Breast epithelium (tissue), 4 donors: Measurements from ENCODE around the gene CAGE1. TPM values are rescaled to one million over a fixed set of nuclear protein-coding genes. Genes with fewer than 3 reads are reported as not detected.
"Not testable (repeated sequence)": the region's sequence is repeated elsewhere in the genome, so short reads cannot be mapped to it uniquely, and the experiment has no call there.

Source experiments
- DNase-seq, 2 donors: peaks; one replicate each; pipeline ENCODE4 v3.0.0-alpha.2; 2019; ENCODE audit warnings: low spot score in 2 of 2
- H3K27ac ChIP-seq, 2 donors: fragments of 200-600 bp; sonication (generic) in 1 of 2; one replicate each; pipeline ENCODE4 v1.5.1; 2016 to 2019; ENCODE audit warnings: mild to moderate bottlenecking in 1 of 2
- H3K27me3 ChIP-seq, 2 donors: fragments of 200-600 bp; sonication (generic) in 1 of 2; one replicate each; pipeline versions ENCODE4 v1.5.1 to v1.6.0; 2017 to 2019; ENCODE audit warnings: control low read depth in 1 of 2, mild to moderate bottlenecking in 1 of 2
- H3K36me3 ChIP-seq: fragments of 200-600 bp; one replicate; pipeline ENCODE4 v1.5.1; 2019
- H3K4me1 ChIP-seq, 2 donors: fragments of 200-600 bp; sonication (generic); one replicate each; pipeline ENCODE4 v1.5.1; 2016 to 2019; ENCODE audit warnings: control low read depth in 1 of 2
- H3K4me3 ChIP-seq, 3 donors: fragments of 200-600 bp; sonication (generic); 1 replicate in 2 of 3; 2 replicates in 1 of 3; pipeline ENCODE4 v1.5.1; 2016 to 2019; ENCODE audit warnings: mild to moderate bottlenecking in 3 of 3, moderate library complexity in 2 of 3
- H3K9me3 ChIP-seq, 2 donors: fragments of 200-600 bp; sonication (generic) in 1 of 2; one replicate each; pipeline ENCODE4 v1.5.1; 2016 to 2019; ENCODE audit warnings: control low read depth in 1 of 2
- CTCF ChIP-seq, 3 donors: fragments of 450-650 bp; IDR thresholded peaks; one replicate each; pipeline ENCODE4 v1.5.1; 2016 to 2017; ENCODE audit warnings: antibody characterized with exemption in 3 of 3, mild to moderate bottlenecking in 3 of 3, moderate library complexity in 3 of 3
- POLR2A ChIP-seq: fragments of 450-650 bp; IDR thresholded peaks from one replicate; pipeline ENCODE4 v1.6.1; 2016; ENCODE audit warnings: antibody characterized with exemption, mild to moderate bottlenecking, moderate library complexity
- POLR2AphosphoS5 ChIP-seq, 3 donors: sonication (generic); formaldehyde crosslinking; IDR thresholded peaks; one replicate each; pipeline ENCODE4 v1.6.1; 2017; ENCODE audit warnings: antibody characterized with exemption in 3 of 3
- intact Hi-C: fragments of 100-400 bp; cut with DNase I; formaldehyde crosslinking; loops from one replicate; pipeline ENCODE4 v1.15.1; 2023; ENCODE audit warnings: low total_unique reads
- total RNA-seq, 3 donors: library from RNA; depleted of rRNA; stranded (reverse); fragments of >200 nt; gene quantifications; one replicate each; pipeline ENCODE4 v1.1.0, GENCODE V29; 2016

The CAGE1 gene
- total RNA-seq, 3 donors from 2014 or later = not detected

- intact Hi-C loops = no loop called here
- DNase-seq = no peak
- H3K27me3 ChIP-seq = no peaks in the 10 kb centered on the region
- H3K9me3 ChIP-seq = no peaks in the 10 kb centered on the region
- H3K36me3 ChIP-seq = no peaks in the 10 kb centered on the region
- no peak overlapping the region for H3K27ac ChIP-seq
- no peaks in the 10 kb centered on the region for H3K4me1 ChIP-seq
- TF ChIP-seq CTCF (IDR thresholded peaks at IDR 0.05) = no peak
- H3K4me3 ChIP-seq = no peak overlapping the region
These were observed 45.7 kb downstream of the CAGE1 start for GRCh38 chr6:7343546-7344475.

GRCh38 chr6:7341989-7342742, 47.4 kb downstream of the CAGE1 start:
- H3K27ac ChIP-seq = no peak overlapping the region
- H3K9me3 ChIP-seq = no peaks in the 10 kb centered on the region
- intact Hi-C loops = no loop called here
- DNase-seq = no peak
- no peaks in the 10 kb centered on the region for H3K36me3 ChIP-seq
- no peak overlapping the region for H3K4me3 ChIP-seq
- no peaks in the 10 kb centered on the region for H3K27me3 ChIP-seq
- no peak for TF ChIP-seq POLR2A
- TF ChIP-seq POLR2AphosphoS5 (IDR thresholded peaks at IDR 0.05) = no peak
- TF ChIP-seq CTCF (IDR thresholded peaks at IDR 0.05) = no peak
- no peaks in the 10 kb centered on the region for H3K4me1 ChIP-seq

GRCh38 chr6:7341271-7341670, 48.3 kb downstream of the CAGE1 start:
- Histone ChIP-seq H3K27ac (no peak overlapping the region), H3K27me3 (no peaks in the 10 kb centered on the region), H3K4me3 (no peak overlapping the region), H3K4me1 (no peaks in the 10 kb centered on the region), H3K9me3 (no peaks in the 10 kb centered on the region), H3K36me3 (no peaks in the 10 kb centered on the region)
- DNase-seq = no peak
- TF ChIP-seq POLR2A (no peak), POLR2AphosphoS5 (IDR thresholded peaks at IDR 0.05) (no peak), CTCF (IDR thresholded peaks at IDR 0.05) (no peak)
- intact Hi-C loops = no loop called here

GRCh38 chr6:7339007-7339732, 50.4 kb downstream of the CAGE1 start:
- H3K4me3 ChIP-seq, H3K36me3 ChIP-seq, DNase-seq, H3K9me3 ChIP-seq, H3K4me1 ChIP-seq, H3K27me3 ChIP-seq, H3K27ac ChIP-seq, intact Hi-C loops: not testable (repeated sequence)

- no peaks in the 10 kb centered on the region for H3K36me3 ChIP-seq
These were observed 51.5 kb downstream of the CAGE1 start for GRCh38 chr6:7338031-7338430.

More at GRCh38 chr6:7338031-7338430, 51.5 kb downstream of the CAGE1 start:
- no peak for DNase-seq
- Histone ChIP-seq H3K27ac (no peak overlapping the region), H3K9me3 (no peaks in the 10 kb centered on the region), H3K4me1 (no peaks in the 10 kb centered on the region), H3K27me3 (no peaks in the 10 kb centered on the region), H3K4me3 (no peak overlapping the region)
- intact Hi-C loops = no loop called here
- no peak for TF ChIP-seq POLR2AphosphoS5 (IDR thresholded peaks at IDR 0.05)
- TF ChIP-seq CTCF (IDR thresholded peaks at IDR 0.05) = no peak
- TF ChIP-seq POLR2A = no peak
